Trophoblast cell (in vitro differentiated cells and primary cell): ENCODE data around the gene MRPL11.
"Not testable (repeated sequence)": the region's sequence is repeated elsewhere in the genome, so short reads cannot be mapped to it uniquely, and the experiment has no call there.

ENCODE experiments used
- DNase-seq, 2 donors: peaks; one replicate each; pipeline ENCODE4 v3.0.0-alpha.2; 2016
- H2AFZ ChIP-seq: 2 replicates; pipeline ENCODE4 v1.6.1; 2013; ENCODE audit warnings: low read length, moderate library complexity, mild to moderate bottlenecking; ENCODE audit not compliant: insufficient read depth, poor library complexity
- H2AK5ac ChIP-seq: 2 replicates; pipeline ENCODE4 v1.6.1; 2013; ENCODE audit warnings: mild to moderate bottlenecking, low read length
- H2BK120ac ChIP-seq: 2 replicates; pipeline ENCODE4 v1.6.1; 2013; ENCODE audit warnings: low read length, mild to moderate bottlenecking, moderate library complexity; ENCODE audit not compliant: insufficient read depth, poor library complexity
- H2BK12ac ChIP-seq: 2 replicates; pipeline ENCODE4 v1.6.1; 2013; ENCODE audit warnings: mild to moderate bottlenecking, low read length, moderate library complexity
- H2BK5ac ChIP-seq: 2 replicates; pipeline ENCODE4 v1.6.1; 2013; ENCODE audit warnings: low read length, low read depth, moderate library complexity, mild to moderate bottlenecking; ENCODE audit not compliant: poor library complexity
- H3K14ac ChIP-seq: 2 replicates; pipeline ENCODE4 v1.6.1; 2013; ENCODE audit warnings: mild to moderate bottlenecking, low read length
- H3K18ac ChIP-seq: 2 replicates; pipeline ENCODE4 v1.6.1; 2013; ENCODE audit warnings: mild to moderate bottlenecking, low read length
- H3K23ac ChIP-seq: 2 replicates; pipeline ENCODE4 v1.6.1; 2013; ENCODE audit warnings: low read length
- H3K27ac ChIP-seq: 2 replicates; pipeline ENCODE4 v1.5.1; 2013; ENCODE audit warnings: low read depth, mild to moderate bottlenecking, inconsistent platforms, low read length, moderate library complexity
- H3K27me3 ChIP-seq: 2 replicates; pipeline ENCODE4 v1.6.1; 2013; ENCODE audit warnings: inconsistent platforms, mild to moderate bottlenecking, low read length, moderate library complexity; ENCODE audit not compliant: insufficient read depth
- H3K36me3 ChIP-seq, 2 experiments: 1 replicate in 1 of 2; 2 replicates in 1 of 2; pipeline ENCODE4 v1.6.1; 2013; ENCODE audit warnings: low read length in 2 of 2, mild to moderate bottlenecking in 2 of 2, moderate library complexity in 1 of 2; ENCODE audit not compliant: insufficient read depth in 2 of 2, control insufficient read depth in 1 of 2
- H3K4ac ChIP-seq: 2 replicates; pipeline ENCODE4 v1.6.1; 2013; ENCODE audit warnings: low read depth, mild to moderate bottlenecking, low read length, moderate library complexity
- H3K4me1 ChIP-seq, 2 experiments: 1 replicate in 1 of 2; 2 replicates in 1 of 2; pipeline ENCODE4 v1.6.1; 2013; ENCODE audit warnings: low read length in 2 of 2, mild to moderate bottlenecking in 2 of 2, moderate library complexity in 1 of 2; ENCODE audit not compliant: insufficient read depth in 2 of 2, control insufficient read depth in 1 of 2
- H3K4me2 ChIP-seq: 2 replicates; pipeline ENCODE4 v1.6.1; 2013; ENCODE audit warnings: inconsistent platforms, mild to moderate bottlenecking, low read length, moderate library complexity
- H3K4me3 ChIP-seq: 2 replicates; pipeline ENCODE4 v1.5.1; 2013; ENCODE audit warnings: mild to moderate bottlenecking, low read depth, low read length, inconsistent platforms
- H3K79me1 ChIP-seq: one replicate; pipeline ENCODE4 v1.6.1; 2013; ENCODE audit warnings: low read length
- H3K79me2 ChIP-seq: 2 replicates; pipeline ENCODE4 v1.6.1; 2013; ENCODE audit warnings: low read length, mild to moderate bottlenecking; ENCODE audit not compliant: control insufficient read depth, insufficient read depth, poor library complexity
- H3K9ac ChIP-seq: 2 replicates; pipeline ENCODE4 v1.6.1; 2013; ENCODE audit warnings: mild to moderate bottlenecking, low read length
- H3K9me3 ChIP-seq: 2 replicates; pipeline ENCODE4 v1.6.1; 2013; ENCODE audit warnings: low read depth, mild to moderate bottlenecking, control low read depth, inconsistent platforms, low read length; ENCODE audit not compliant: insufficient read depth
- H4K12ac ChIP-seq: 2 replicates; pipeline ENCODE4 v1.6.1; 2013; ENCODE audit warnings: low read depth, mild to moderate bottlenecking, low read length, moderate library complexity
- H4K8ac ChIP-seq: 2 replicates; pipeline ENCODE4 v1.6.1; 2013; ENCODE audit warnings: low read depth, mild to moderate bottlenecking, low read length, moderate library complexity
- H4K91ac ChIP-seq: one replicate; pipeline ENCODE4 v1.6.1; 2013; ENCODE audit warnings: low read depth, mild to moderate bottlenecking, low read length, moderate library complexity
- WGBS: extraction: QIAGEN DNeasy Blood & Tissue Kit; methylation state at CpG from one replicate; pipeline ENCODE4 v1.1.7; 2013; ENCODE audit warnings: missing lambda C conversion rate; ENCODE audit not compliant: insufficient read length, insufficient coverage; ENCODE audit errors: extremely low coverage; 5-methylcytosine and 5-hydroxymethylcytosine counted together

The MRPL11 gene

GRCh38 chr11:66465373-66466224 is 27.0 kb upstream of the MRPL11 start:
- no CpG with 5 or more reads among the region's 19 CpGs for WGBS
- H4K12ac ChIP-seq: no peak overlapping the region
- no peak overlapping the region for H2AFZ ChIP-seq
- H3K27ac ChIP-seq: no peak overlapping the region
- no peak overlapping the region for H2BK12ac ChIP-seq
- H3K23ac ChIP-seq: no peak overlapping the region
- no peak for DNase-seq
- peaks cover 4% of the 10 kb centered on the region for H3K79me2 ChIP-seq
- no peak overlapping the region for H4K8ac ChIP-seq
- H3K9me3 ChIP-seq: no peaks in the 10 kb centered on the region
- H3K4me3 ChIP-seq: peak overlapping the region; percentile 70
- no peak overlapping the region for H3K9ac ChIP-seq
- H4K91ac ChIP-seq: no peak overlapping the region
- no peak overlapping the region for H3K4ac ChIP-seq
- no peak overlapping the region for H3K14ac ChIP-seq
- H3K36me3 ChIP-seq: peaks cover 0 to 3% of the 10 kb centered on the region in 2 experiments
- H3K27me3 ChIP-seq: no peaks in the 10 kb centered on the region
- peaks cover 9 to 10% of the 10 kb centered on the region in 2 experiments for H3K4me1 ChIP-seq
- H3K4me2 ChIP-seq: peak overlapping the region; percentile 80
- H3K18ac ChIP-seq: no peak overlapping the region
- H3K79me1 ChIP-seq: peaks cover 9% of the 10 kb centered on the region
- H2BK5ac ChIP-seq: no peak overlapping the region
- H2AK5ac ChIP-seq: no peak overlapping the region
- H2BK120ac ChIP-seq: no peak overlapping the region

GRCh38 chr11:66464916-66465315 is 26.3 kb upstream of the MRPL11 start:
- H3K23ac ChIP-seq: no peak overlapping the region
- H3K79me1 ChIP-seq: peaks cover 9% of the 10 kb centered on the region
- H2BK120ac ChIP-seq: no peak overlapping the region
- H4K12ac ChIP-seq: no peak overlapping the region
- H3K9me3 ChIP-seq: no peaks in the 10 kb centered on the region
- H4K8ac ChIP-seq: no peak overlapping the region
- WGBS: no CpG with 5 or more reads among the region's 1 CpG
- H2AFZ ChIP-seq: no peak overlapping the region
- peaks cover 4% of the 10 kb centered on the region for H3K79me2 ChIP-seq
- H3K9ac ChIP-seq: no peak overlapping the region
- DNase-seq: no peak
- no peak overlapping the region for H3K14ac ChIP-seq
- H2AK5ac ChIP-seq: no peak overlapping the region
- H3K4me1 ChIP-seq: peaks cover 9 to 10% of the 10 kb centered on the region in 2 experiments
- H3K36me3 ChIP-seq: peaks cover 0 to 3% of the 10 kb centered on the region in 2 experiments
- H4K91ac ChIP-seq: no peak overlapping the region
- no peak overlapping the region for H3K18ac ChIP-seq
- no peak overlapping the region for H2BK5ac ChIP-seq
- no peak overlapping the region for H3K27ac ChIP-seq
- H3K27me3 ChIP-seq: no peaks in the 10 kb centered on the region
- no peak overlapping the region for H3K4me3 ChIP-seq
- no peak overlapping the region for H3K4me2 ChIP-seq
- no peak overlapping the region for H3K4ac ChIP-seq
- H2BK12ac ChIP-seq: no peak overlapping the region

DNA sequence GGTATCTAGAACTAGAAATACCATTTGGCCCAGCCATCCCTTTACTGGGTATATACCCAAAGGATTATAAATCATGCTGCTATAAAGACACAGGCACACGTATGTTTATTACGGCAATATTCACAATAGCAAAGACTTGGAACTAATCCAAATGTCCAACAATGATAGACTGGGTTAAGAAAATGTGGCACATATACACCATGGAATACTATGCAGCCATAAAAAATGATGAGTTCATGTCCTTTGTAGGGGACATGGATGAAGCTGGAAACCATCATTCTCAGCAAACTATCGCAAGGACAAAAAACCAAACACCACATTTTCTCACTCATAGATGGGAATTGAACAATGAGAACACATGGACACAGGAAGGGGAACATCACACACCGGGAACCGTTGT is 25.5 kb upstream of the MRPL11 start:
- WGBS: no CpG with 5 or more reads among the region's 5 CpGs
- not testable (repeated sequence) for H3K27ac ChIP-seq, H3K4me3 ChIP-seq, H3K9ac ChIP-seq, H3K79me1 ChIP-seq, H2BK120ac ChIP-seq, H4K12ac ChIP-seq, DNase-seq, H3K14ac ChIP-seq, H2BK5ac ChIP-seq, H3K4me2 ChIP-seq, H2AK5ac ChIP-seq, H3K36me3 ChIP-seq, H3K79me2 ChIP-seq, H4K8ac ChIP-seq, H3K4ac ChIP-seq, H2BK12ac ChIP-seq, H3K18ac ChIP-seq, H3K23ac ChIP-seq, H4K91ac ChIP-seq, H3K9me3 ChIP-seq, H3K27me3 ChIP-seq, H2AFZ ChIP-seq
- peaks cover 11 to 13% of the 10 kb centered on the region in 2 experiments for H3K4me1 ChIP-seq

DNA sequence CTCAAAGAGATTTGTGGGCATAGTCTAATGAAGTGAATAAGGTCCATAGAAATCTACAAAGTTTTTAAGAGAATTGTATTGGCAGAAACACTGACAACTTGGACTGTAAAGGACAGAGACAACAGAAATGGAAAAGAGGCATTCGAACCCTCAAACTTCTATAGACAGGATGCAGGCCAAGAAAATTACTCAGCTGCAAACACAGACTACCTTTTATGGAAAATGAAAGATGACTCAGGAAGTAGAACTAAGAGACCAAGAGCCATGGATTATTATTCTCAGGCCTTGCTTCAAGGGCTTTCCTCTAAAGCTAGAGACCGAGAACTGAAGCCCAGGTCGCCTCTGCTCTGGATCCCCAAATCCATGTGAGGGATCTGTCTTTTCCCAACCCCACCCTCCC is 24.3 kb upstream of the MRPL11 start:
- H2BK5ac ChIP-seq: no peak overlapping the region
- peaks cover 9% of the 10 kb centered on the region for H3K79me1 ChIP-seq
- H3K27ac ChIP-seq: no peak overlapping the region
- no peak overlapping the region for H2AK5ac ChIP-seq
- H3K9ac ChIP-seq: no peak overlapping the region
- H4K91ac ChIP-seq: no peak overlapping the region
- H2AFZ ChIP-seq: no peak overlapping the region
- no CpG with 5 or more reads among the region's 3 CpGs for WGBS
- H2BK12ac ChIP-seq: no peak overlapping the region
- no peaks in the 10 kb centered on the region for H3K9me3 ChIP-seq
- peaks cover 9 to 11% of the 10 kb centered on the region in 2 experiments for H3K4me1 ChIP-seq
- no peak for DNase-seq
- H3K27me3 ChIP-seq: no peaks in the 10 kb centered on the region
- H4K12ac ChIP-seq: no peak overlapping the region
- no peaks in the 10 kb centered on the region for H3K36me3 ChIP-seq
- H4K8ac ChIP-seq: no peak overlapping the region
- H3K79me2 ChIP-seq: peaks cover 4% of the 10 kb centered on the region
- H3K23ac ChIP-seq: no peak overlapping the region
- H3K4me3 ChIP-seq: no peak overlapping the region
- no peak overlapping the region for H3K4ac ChIP-seq
- no peak overlapping the region for H3K4me2 ChIP-seq
- no peak overlapping the region for H3K18ac ChIP-seq
- H2BK120ac ChIP-seq: no peak overlapping the region
- H3K14ac ChIP-seq: no peak overlapping the region
